Effector CD8-positive, alpha-beta T cell (primary cell): Measurements from ENCODE around the gene RGS3.

Experiments used
- DNase-seq: peaks from one replicate; lab custom pipeline; 2025; lab: John Stamatoyannopoulos, UW

Gene RGS3

GRCh38 chr9:113600023-113600823 lies 136.7 kb downstream of the RGS3 start:
- no peak for DNase-seq

- no peak for DNase-seq
Observed at GRCh38 chr9:113600871-113601614, 137.5 kb downstream of the RGS3 start.

- no peak for DNase-seq
Observed at GRCh38 chr9:113601656-113602055, 138.1 kb downstream of the RGS3 start.

GRCh38 chr9:113602126-113603047 lies 138.9 kb downstream of the RGS3 start:
- DNase-seq, result no peak

- DNase-seq, result no peak
Observed at GRCh38 chr9:113603048-113603375, 139.5 kb downstream of the RGS3 start.

- no peak for DNase-seq
Observed at GRCh38 chr9:113603773-113604172, 140.2 kb downstream of the RGS3 start.

GRCh38 chr9:113604393-113604792 lies 140.9 kb downstream of the RGS3 start:
- DNase-seq, result no peak

GRCh38 chr9:113606510-113606909 lies 143.0 kb downstream of the RGS3 start:
- DNase-seq, result no peak

- DNase-seq, result no peak
Observed at GRCh38 chr9:113608082-113608685, 144.7 kb downstream of the RGS3 start.

GRCh38 chr9:113609562-113610318 lies 146.2 kb downstream of the RGS3 start:
- no peak for DNase-seq

GRCh38 chr9:113611461-113612215 lies 148.1 kb downstream of the RGS3 start:
- no peak for DNase-seq

- no peak for DNase-seq
Observed at GRCh38 chr9:113612216-113612747, 148.8 kb downstream of the RGS3 start.

GRCh38 chr9:113612828-113613227 lies 149.3 kb downstream of the RGS3 start:
- no peak for DNase-seq

GRCh38 chr9:113613815-113614413 lies 150.4 kb downstream of the RGS3 start:
- DNase-seq, result no peak

GRCh38 chr9:113614843-113615648 lies 151.5 kb downstream of the RGS3 start:
- no peak for DNase-seq

GRCh38 chr9:113616116-113616515 lies 152.6 kb downstream of the RGS3 start:
- DNase-seq, result no peak

GRCh38 chr9:113616621-113617496 lies 153.3 kb downstream of the RGS3 start:
- no peak for DNase-seq

GRCh38 chr9:113617550-113617949 lies 154.0 kb downstream of the RGS3 start:
- no peak for DNase-seq
